COR-L47 (cell line): Measurements from ENCODE around the gene ANP32E.
A peak's percentile ranks its signal among the peaks of the same experiment; 100 is the strongest.

Experiments used
- DNase-seq: peaks from one replicate; lab custom pipeline; 2025; lab: John Stamatoyannopoulos, UW

Gene ANP32E

DNA sequence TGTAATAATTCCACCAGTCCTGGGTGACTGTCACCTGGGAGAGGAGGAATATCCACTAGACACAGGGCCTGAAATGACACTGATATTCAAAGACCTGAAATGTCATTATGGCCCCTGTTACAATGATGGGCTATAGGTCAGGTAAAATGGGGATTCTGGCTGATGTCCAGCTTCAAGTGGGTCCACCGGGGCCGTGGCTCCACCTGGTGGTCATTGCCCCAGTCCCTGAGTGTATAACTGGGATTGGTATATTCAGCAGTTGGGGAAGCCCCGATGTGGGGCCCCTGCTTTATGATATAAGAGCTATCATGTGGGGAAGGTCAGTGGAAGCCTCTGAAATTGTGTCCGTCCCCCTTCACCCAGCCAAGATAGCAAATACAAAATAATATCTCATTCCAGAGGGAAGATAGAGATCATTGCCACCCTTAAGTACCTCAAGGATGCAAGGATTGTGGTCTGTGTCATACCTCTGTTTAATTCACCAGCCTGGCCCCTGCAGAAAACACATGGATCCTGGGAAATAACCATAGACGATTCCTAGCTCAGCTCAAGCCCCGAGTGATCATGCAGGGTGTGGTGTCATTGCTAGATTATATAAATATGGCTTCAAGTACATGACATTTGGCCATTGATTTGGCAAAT lies 66.8 kb downstream of the ANP32E start:
- peak; percentile 76 for DNase-seq
